ENCODE data around the gene PPM1L.

The PPM1L gene

GRCh38 chr3:160827516-160827915 lies 71.5 kb downstream of the PPM1L start:
- no peak for DNase-seq (ENCODE audit: low read depth)
- no peak for TF ChIP-seq CTCF (conservative IDR thresholded peaks at IDR 0.05; ENCODE audit: low read length)
- H3K4me3 ChIP-seq (ENCODE audit: low read length), result no peak overlapping the region

DNA sequence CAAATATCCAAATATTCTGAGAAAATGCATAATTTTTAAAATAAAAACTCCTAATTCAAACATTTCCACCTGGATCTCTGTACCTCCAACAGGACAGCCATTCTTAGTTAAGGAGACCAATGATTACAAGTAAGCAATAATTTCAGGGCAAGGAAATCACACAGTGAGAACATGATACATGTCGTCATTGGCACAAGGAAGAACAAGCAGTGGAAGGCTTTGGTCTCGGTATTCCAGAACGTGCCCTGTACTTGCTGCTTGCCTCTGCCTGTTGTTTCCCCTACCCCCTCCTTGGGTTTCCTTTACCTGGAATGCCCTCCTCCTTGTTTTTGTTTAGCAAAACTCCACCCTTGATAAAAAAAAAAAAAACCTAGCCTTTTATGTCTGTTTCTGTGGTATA lies 72.8 kb downstream of the PPM1L start:
- no peak overlapping the region for H3K4me3 ChIP-seq (ENCODE audit: low read length)
- no peak for TF ChIP-seq CTCF (conservative IDR thresholded peaks at IDR 0.05; ENCODE audit: low read length)
- no peak for DNase-seq (ENCODE audit: low read depth)

DNA sequence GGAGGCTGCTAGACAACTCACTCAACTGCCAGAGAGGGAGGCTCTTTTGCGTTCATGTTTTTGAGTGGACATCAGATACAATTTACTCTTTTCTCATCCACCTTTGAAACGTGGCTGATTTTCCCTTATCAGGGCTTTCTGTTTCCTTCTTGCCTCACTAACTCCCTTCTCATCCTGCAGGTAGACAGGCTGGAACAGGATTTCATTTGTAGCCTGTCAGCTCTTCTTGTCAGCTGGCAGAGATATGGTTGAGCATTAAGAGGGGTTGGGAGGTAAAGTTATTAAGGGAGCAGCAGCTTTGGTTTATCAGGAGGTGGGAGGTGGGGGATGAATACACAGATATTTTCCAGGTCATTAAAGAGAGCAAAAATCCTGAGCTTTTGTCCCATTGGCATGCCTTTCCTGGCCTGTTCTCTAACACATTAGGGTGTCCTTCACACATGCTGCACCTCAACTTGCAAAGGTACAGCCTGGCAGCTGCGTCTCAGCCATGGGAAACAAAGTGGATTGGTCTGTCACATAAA lies 73.5 kb downstream of the PPM1L start:
- DNase-seq (ENCODE audit: low read depth), result no peak
- no peak for TF ChIP-seq CTCF (conservative IDR thresholded peaks at IDR 0.05; ENCODE audit: low read length)
- H3K4me3 ChIP-seq (ENCODE audit: low read length), result no peak overlapping the region

GRCh38 chr3:160830796-160831195 lies 74.8 kb downstream of the PPM1L start:
- TF ChIP-seq CTCF (conservative IDR thresholded peaks at IDR 0.05; ENCODE audit: low read length), result no peak
- H3K4me3 ChIP-seq (ENCODE audit: low read length), result no peak overlapping the region
- no peak for DNase-seq (ENCODE audit: low read depth)

- no peak overlapping the region for H3K4me3 ChIP-seq (ENCODE audit: low read length)
- no peak for TF ChIP-seq CTCF (conservative IDR thresholded peaks at IDR 0.05; ENCODE audit: low read length)
- DNase-seq (ENCODE audit: low read depth), result no peak
Observed at GRCh38 chr3:160831401-160831800, 75.4 kb downstream of the PPM1L start.

GRCh38 chr3:160837394-160837980 lies 81.5 kb downstream of the PPM1L start:
- DNase-seq (ENCODE audit: low read depth), result no peak

More at GRCh38 chr3:160837394-160837980, 81.5 kb downstream of the PPM1L start:
- TF ChIP-seq CTCF (conservative IDR thresholded peaks at IDR 0.05; ENCODE audit: low read length), result no peak
- H3K4me3 ChIP-seq (ENCODE audit: low read length), result no peak overlapping the region

Data from AG10803 (cell line).